SK-N-MC (cell line): Measurements from ENCODE around the gene PDCD11.

Experiments used
- EZH2 ChIP-seq: fragments of 200-600 bp; sonication (generic); IDR thresholded peaks from one replicate; pipeline ENCODE4 v1.6.1; 2017; ENCODE audit warnings: antibody characterized with exemption
- FOXP2 ChIP-seq: optimal IDR thresholded peaks from 2 replicates; pipeline ENCODE3; 2011; ENCODE audit warnings: mild to moderate bottlenecking, moderate library complexity; ENCODE audit not compliant: insufficient read depth; ENCODE audit errors: extremely low read length, control extremely low read depth
- POLR2AphosphoS5 ChIP-seq: IDR thresholded peaks from 2 replicates; pipeline ENCODE4 v1.6.1; 2012; ENCODE audit warnings: mild to moderate bottlenecking, low read depth, low read length, borderline replicate concordance

GRCh38 chr10:103487410-103487708 lies 90.9 kb downstream of the PDCD11 start:
- TF ChIP-seq POLR2AphosphoS5 (no peak), EZH2 (no peak), FOXP2 (no peak)
